A549 (cell line): ENCODE data around the gene VPS13A. TPM values are rescaled to one million over a fixed set of nuclear protein-coding genes. Genes with fewer than 3 reads are reported as not detected.

Experiments
- ATAC-seq, 2 experiments: fragments of 200-7000 bp in 1 of 2; fragments of >200 bp in 1 of 2; cut with Nextera tagmentation in 1 of 2; cut with Tn5 transposase in 1 of 2; 3 replicates each; pipeline versions ENCODE4 v1.8.0 to v1.9.1; 2018 to 2020; ENCODE audit warnings: mild to moderate bottlenecking in 1 of 2, moderate library complexity in 1 of 2
- CTCF ChIA-PET: fragments of 300-600 bp; sonication (Branson Sonifier 250); formaldehyde crosslinking; extraction: SDS; loops from one replicate; lab custom pipeline; 2021; ENCODE audit warnings: antibody characterized with exemption, inconsistent platforms; lab: Yijun Ruan, JAX
- POLR2A ChIA-PET: fragments of 350-600 bp; formaldehyde crosslinking; extraction: SDS; loops from one replicate; lab custom pipeline; 2021; ENCODE audit warnings: antibody characterized with exemption, inconsistent platforms; lab: Yijun Ruan, JAX
- DNase-seq, 2 experiments: peaks; one replicate each; pipeline versions ENCODE4 v3.0.0 to v3.0.0-alpha.2; 2011 to 2016; ENCODE audit warnings: low read depth in 1 of 2, low spot score in 1 of 2
- FAIRE-seq: peaks from 2 replicates; lab custom pipeline; 2011; peaks lifted over from hg19 to GRCh38; lab: Jason Lieb, UNC
- H3K27ac ChIP-seq, 2 experiments: fragments of >200 bp; sonication (Bioruptor Twin); formaldehyde crosslinking; 3 replicates each; pipeline ENCODE4 v1.5.1; 2016 to 2017
- H3K4me1 ChIP-seq: fragments of >200 bp; sonication (Bioruptor Twin); formaldehyde crosslinking; 3 replicates; pipeline ENCODE4 v1.6.1; 2016
- H3K4me2 ChIP-seq: fragments of >200 bp; sonication (Bioruptor Twin); formaldehyde crosslinking; 3 replicates; pipeline ENCODE4 v1.6.1; 2016
- H3K4me3 ChIP-seq: fragments of >200 bp; sonication (Bioruptor Twin); formaldehyde crosslinking; 3 replicates; pipeline ENCODE4 v1.5.1; 2016
- H3K9me3 ChIP-seq: fragments of >200 bp; sonication (Bioruptor Twin); formaldehyde crosslinking; 3 replicates; pipeline ENCODE4 v1.6.1; 2016
- ATOH8 ChIP-seq: fragments of 250-450 bp; sonication (Bioruptor Pico); IDR thresholded peaks from 2 replicates; pipeline ENCODE4 v1.5.0; 2020; ENCODE audit warnings: low read depth, mild to moderate bottlenecking, moderate library complexity
- BCL3 ChIP-seq: fragments of >200 bp; sonication (Bioruptor Twin); formaldehyde crosslinking; IDR thresholded peaks from 3 replicates; pipeline ENCODE4 v1.6.1; 2016
- CBX2 ChIP-seq: fragments of 200-600 bp; sonication (generic); IDR thresholded peaks from 2 replicates; pipeline ENCODE4 v1.6.1; 2016; ENCODE audit warnings: low read depth, mild to moderate bottlenecking, borderline replicate concordance
- CEBPB ChIP-seq, 2 experiments: fragments of >200 bp in 1 of 2; sonication (Bioruptor Twin) in 1 of 2; formaldehyde crosslinking in 1 of 2; IDR thresholded peaks; 2 replicates each; pipeline ENCODE4 v1.6.1; 2012 to 2016
- CHD2 ChIP-seq: fragments of 150-350 bp; IDR thresholded peaks from 2 replicates; pipeline ENCODE4 v1.6.1; 2014; ENCODE audit warnings: low read length; ENCODE audit not compliant: partially characterized antibody
- EHMT2 ChIP-seq: fragments of 200-600 bp; sonication (generic); IDR thresholded peaks from 2 replicates; pipeline ENCODE4 v1.6.1; 2016; ENCODE audit warnings: antibody characterized with exemption, low read depth, mild to moderate bottlenecking, moderate library complexity
- FOSB ChIP-seq: fragments of 250-450 bp; sonication (Bioruptor Pico); IDR thresholded peaks from 2 replicates; pipeline ENCODE4 v1.5.0; 2020; ENCODE audit warnings: mild to moderate bottlenecking, moderate library complexity
- HES2 ChIP-seq: fragments of >200 bp; sonication (Bioruptor Twin); formaldehyde crosslinking; IDR thresholded peaks from 2 replicates; pipeline ENCODE4 v1.6.1; 2016
- HMGXB4 ChIP-seq: fragments of 250-450 bp; sonication (Bioruptor Pico); IDR thresholded peaks from 2 replicates; pipeline ENCODE4 v1.5.0; 2021; ENCODE audit warnings: mild to moderate bottlenecking, moderate library complexity, borderline replicate concordance
- JUN ChIP-seq, 2 experiments: fragments of >200 bp; sonication (Bioruptor Twin); formaldehyde crosslinking; IDR thresholded peaks; 2 replicates in 1 of 2; 3 replicates in 1 of 2; pipeline ENCODE4 v1.6.1; 2016 to 2017
- JUNB ChIP-seq: fragments of >200 bp; sonication (Bioruptor Twin); formaldehyde crosslinking; IDR thresholded peaks from 2 replicates; pipeline ENCODE4 v1.6.1; 2016
- KDM1A ChIP-seq: fragments of 200-600 bp; sonication (generic); IDR thresholded peaks from 2 replicates; pipeline ENCODE4 v1.6.1; 2016; ENCODE audit warnings: low read depth, mild to moderate bottlenecking
- MAZ ChIP-seq: fragments of 150-350 bp; IDR thresholded peaks from 2 replicates; pipeline ENCODE4 v1.6.1; 2014; ENCODE audit warnings: antibody characterized with exemption, low read depth, low read length, borderline replicate concordance
- NFE2L2 ChIP-seq: fragments of 150-350 bp; conservative IDR thresholded peaks from 2 replicates; pipeline ENCODE4 v1.6.1; 2014; ENCODE audit warnings: low read length
- NR3C1 ChIP-seq: fragments of >200 bp; sonication (Bioruptor Twin); formaldehyde crosslinking; IDR thresholded peaks from 3 replicates; pipeline ENCODE4 v1.6.1; 2017
- PBX3 ChIP-seq: IDR thresholded peaks from 2 replicates; pipeline ENCODE4 v1.6.1; 2012
- RFX5 ChIP-seq: fragments of 450-650 bp; IDR thresholded peaks from 2 replicates; pipeline ENCODE4 v1.7.1; 2014; ENCODE audit warnings: antibody characterized with exemption, mild to moderate bottlenecking, moderate library complexity
- SMC3 ChIP-seq: fragments of >200 bp; sonication (Bioruptor Twin); formaldehyde crosslinking; IDR thresholded peaks from 3 replicates; pipeline ENCODE4 v1.6.1; 2018; ENCODE audit warnings: inconsistent platforms
- TFCP2L1 ChIP-seq: fragments of 250-450 bp; sonication (Bioruptor Pico); IDR thresholded peaks from 2 replicates; pipeline ENCODE4 v1.5.0; 2021; ENCODE audit warnings: mild to moderate bottlenecking
- ZC3H11A ChIP-seq: fragments of 450-650 bp; IDR thresholded peaks from 2 replicates; pipeline ENCODE4 v1.6.1; 2014; ENCODE audit warnings: antibody characterized with exemption, mild to moderate bottlenecking
- ZNF302 ChIP-seq: fragments of 250-450 bp; sonication (Bioruptor Pico); IDR thresholded peaks from 2 replicates; pipeline ENCODE4 v1.9.0; 2021; ENCODE audit warnings: inconsistent platforms, mild to moderate bottlenecking, moderate library complexity
- WGBS: methylation state at CpG from one replicate; pipeline ENCODE4 v1.1.6; 2017; ENCODE audit errors: missing lambda C conversion rate; 5-methylcytosine and 5-hydroxymethylcytosine counted together
- polyA plus RNA-seq, 4 experiments: library from polyadenylated mRNA; depleted of rRNA in 3 of 4; stranded (reverse); fragments of >200 nt; fragmentation: RNase III in 1 of 4; extraction: RNeasy Plus Mini Kit Qiagen cat#74134 plus additional on column Dnase treatment in 1 of 4; gene quantifications; 2 replicates in 3 of 4; 3 replicates in 1 of 4; pipeline ENCODE4 v1.2.3, GENCODE V29; 2011 to 2017

VPS13A gene
- polyA plus RNA-seq, 2 of the 4 experiments (the other 2 are of a cell fraction) = 12.3 to 66.6 TPM

- no peak for TF ChIP-seq ATOH8
- TF ChIP-seq CEBPB (IDR thresholded peaks at IDR 0.05) = peak in 1 of 2 experiments; percentile 76; a peak in 2 of 4 replicates
- peak; percentile 64; the same call in 1 of the 2 replicates for TF ChIP-seq HES2
- TF ChIP-seq ZNF302 (CRISPR knock-in tag) = no peak
- no peak for TF ChIP-seq BCL3
- no peak for TF ChIP-seq EHMT2
- ChIA-PET CTCF (interaction anchor here (1.5 to 3.8 kb wide), 2 partner anchors 16 to 40 kb away, joined by 6 to 11 read pairs; no protein-coding TSS in a partner anchor), POLR2A (no interaction called here)
- DNase-seq (peak in 1 of 2 experiments; percentile 31), ATAC-seq (peak; percentile 57 to 90), FAIRE-seq (no peak)
- Histone ChIP-seq H3K9me3 (no peaks in the 10 kb centered on the region), H3K4me3 (no peak overlapping the region), H3K27ac (peak overlapping the region in 1 of 2 experiments; percentile 43; a peak in 1 of 6 replicates), H3K4me2 (peak overlapping the region; percentile 21; the same call in 2 of the 3 replicates), H3K4me1 (peaks cover 14% of the 10 kb centered on the region; the same call in 2 of the 3 replicates)
- WGBS = 48% methylated on average over 5 of the region's 5 CpGs
Measured at GRCh38 chr9:77417566-77417965, 240.2 kb downstream of the VPS13A start.

GRCh38 chr9:77418226-77418625, 240.9 kb downstream of the VPS13A start:
- no peak for FAIRE-seq
- CTCF ChIA-PET = interaction anchor here (1.0 to 3.8 kb wide), 4 partner anchors 9 to 39 kb away, joined by 3 to 11 read pairs (median 4); no protein-coding TSS in a partner anchor
- POLR2A ChIA-PET = no interaction called here

More at GRCh38 chr9:77418226-77418625, 240.9 kb downstream of the VPS13A start:
- no peak for TF ChIP-seq NFE2L2
- TF ChIP-seq CHD2 = no peak
- TF ChIP-seq ATOH8 = no peak
- TF ChIP-seq CBX2 = no peak
- TF ChIP-seq PBX3 = no peak
- no peak for TF ChIP-seq KDM1A
- no peak for TF ChIP-seq JUN (IDR thresholded peaks at IDR 0.05)
- TF ChIP-seq MAZ = no peak
- no peak for TF ChIP-seq TFCP2L1 (CRISPR knock-in tag)
- TF ChIP-seq HMGXB4 (CRISPR knock-in tag) = no peak
- no peak for TF ChIP-seq JUNB
- TF ChIP-seq SMC3 = no peak
- no peak for TF ChIP-seq NR3C1
- no peak for TF ChIP-seq RFX5
- TF ChIP-seq ZC3H11A = no peak
- TF ChIP-seq CEBPB (IDR thresholded peaks at IDR 0.05) = no peak
- TF ChIP-seq BCL3 = no peak
- no peak for TF ChIP-seq FOSB (CRISPR knock-in tag)
- no peak for TF ChIP-seq EHMT2
- TF ChIP-seq, all 56 proteins: peak for 0
- DNase-seq = no peak
- no peak for ATAC-seq
- peak overlapping the region in 1 of 2 experiments; percentile 43; a peak in 1 of 6 replicates for H3K27ac ChIP-seq
- peaks cover 14% of the 10 kb centered on the region; the same call in 2 of the 3 replicates for H3K4me1 ChIP-seq
- H3K4me3 ChIP-seq = no peak overlapping the region
- no peak overlapping the region; the same call in 2 of the 3 replicates for H3K4me2 ChIP-seq
- H3K9me3 ChIP-seq = no peaks in the 10 kb centered on the region
